Mononuclear cell (primary cell): ENCODE measurements around the gene LRRN4. TPM values are rescaled to one million over a fixed set of nuclear protein-coding genes. Genes with fewer than 3 reads are reported as not detected.
"Not testable (repeated sequence)": the region's sequence is repeated elsewhere in the genome, so short reads cannot be mapped to it uniquely, and the experiment has no call there.

Experiments
- H3K27me3 ChIP-seq: 2 replicates; pipeline ENCODE4 v1.6.0; 2011; ENCODE audit warnings: low read length, control low read depth; ENCODE audit not compliant: insufficient read depth
- H3K4me1 ChIP-seq: 2 replicates; pipeline ENCODE4 v1.5.1; 2011; ENCODE audit warnings: mild to moderate bottlenecking, low read length, control low read depth; ENCODE audit not compliant: insufficient read depth
- H3K4me3 ChIP-seq: 2 replicates; pipeline ENCODE4 v1.5.1; 2011; ENCODE audit warnings: mild to moderate bottlenecking, low read length, moderate library complexity
- H3K9me3 ChIP-seq: 2 replicates; pipeline ENCODE4 v1.5.1; 2011; ENCODE audit warnings: low read depth, mild to moderate bottlenecking, control low read depth, low read length
- total RNA-seq: library from RNA; depleted of rRNA; stranded (reverse); fragments of >200 nt; gene quantifications from one replicate; pipeline ENCODE4 v1.2.3, GENCODE V29; 2012

LRRN4 gene
- total RNA-seq, 1 donor, result not detected

GRCh38 chr20:6051505-6051904 is 2.4 kb downstream of the LRRN4 start:
- H3K27me3 ChIP-seq, result peaks cover 33% of the 10 kb centered on the region
- no peak overlapping the region for H3K4me3 ChIP-seq
- H3K4me1 ChIP-seq, result peaks cover 10% of the 10 kb centered on the region
- H3K9me3 ChIP-seq, result no peaks in the 10 kb centered on the region

DNA sequence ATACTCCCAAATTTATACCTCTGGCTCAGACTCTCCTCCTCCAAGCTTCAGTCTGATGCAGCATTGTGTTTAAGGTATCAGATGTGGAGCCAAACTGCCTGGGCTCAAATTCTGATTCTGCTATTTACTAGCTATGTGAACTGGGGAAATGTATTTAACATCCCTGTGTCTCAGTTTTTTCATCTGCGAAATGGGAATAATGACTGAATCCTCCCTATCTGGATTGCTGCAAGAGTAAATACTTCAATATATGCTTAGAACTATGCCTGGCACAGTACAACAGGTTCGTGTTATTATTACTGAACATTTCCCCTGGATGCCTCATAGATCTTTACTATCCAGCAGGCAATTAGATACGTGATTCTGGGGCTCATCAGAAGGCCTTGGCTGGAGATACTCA is 5.5 kb downstream of the LRRN4 start:
- H3K4me3 ChIP-seq, result no peak overlapping the region
- peaks cover 10% of the 10 kb centered on the region for H3K4me1 ChIP-seq

DNA sequence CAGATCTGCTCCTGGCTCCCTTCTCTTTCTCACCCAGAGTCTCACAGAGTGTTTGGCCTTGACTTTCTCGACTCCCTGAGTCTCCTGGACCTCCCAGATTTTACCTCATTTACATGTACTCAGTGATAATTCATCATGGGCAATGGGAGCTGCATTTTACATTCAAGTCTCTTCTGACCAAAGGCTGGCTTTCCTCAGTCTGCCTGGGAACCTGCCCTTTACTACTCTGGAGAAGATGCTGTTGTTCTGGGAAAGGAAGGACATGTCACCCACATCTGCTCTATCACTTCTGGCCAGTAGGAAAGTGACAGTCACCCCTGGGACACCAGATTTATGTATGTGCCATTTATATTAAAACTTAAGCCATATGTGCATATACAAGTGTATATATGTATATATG is 7.4 kb downstream of the LRRN4 start:
- no peaks in the 10 kb centered on the region for H3K9me3 ChIP-seq
- H3K4me1 ChIP-seq, result no peaks in the 10 kb centered on the region
- H3K4me3 ChIP-seq, result no peak overlapping the region
- peaks cover 11% of the 10 kb centered on the region for H3K27me3 ChIP-seq

More for the DNA sequence above, 5.5 kb downstream of the LRRN4 start:
- H3K27me3 ChIP-seq, result peaks cover 28% of the 10 kb centered on the region
- no peaks in the 10 kb centered on the region for H3K9me3 ChIP-seq

DNA sequence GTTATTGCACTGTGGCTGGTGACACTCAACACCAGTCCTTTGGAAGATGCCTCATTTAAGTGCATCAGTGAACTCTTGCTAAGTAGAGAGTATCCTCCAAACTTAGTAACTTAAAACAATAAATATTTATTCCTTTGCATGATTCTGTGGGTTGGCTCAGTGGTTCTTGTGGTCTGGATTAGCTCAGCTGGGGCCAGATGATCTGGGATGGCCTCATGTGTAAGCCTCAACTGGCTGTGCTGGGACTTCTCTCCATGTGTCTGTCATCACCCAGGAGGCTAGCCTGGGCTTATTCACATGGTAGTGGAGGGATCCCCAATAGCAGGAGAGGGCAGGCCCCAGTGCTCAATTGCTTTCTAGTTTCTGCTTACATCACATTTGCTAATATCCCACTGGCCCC is 8.3 kb downstream of the LRRN4 start:
- no peak overlapping the region for H3K4me3 ChIP-seq
- H3K4me1 ChIP-seq, result no peaks in the 10 kb centered on the region
- H3K27me3 ChIP-seq, result peaks cover 3% of the 10 kb centered on the region
- H3K9me3 ChIP-seq, result no peaks in the 10 kb centered on the region

GRCh38 chr20:6044115-6044514 is 9.7 kb downstream of the LRRN4 start:
- Histone ChIP-seq H3K4me1 (no peaks in the 10 kb centered on the region), H3K27me3 (no peaks in the 10 kb centered on the region), H3K4me3 (no peak overlapping the region), H3K9me3 (no peaks in the 10 kb centered on the region)

GRCh38 chr20:6041808-6042265 is 12.0 kb downstream of the LRRN4 start:
- Histone ChIP-seq H3K27me3 (no peaks in the 10 kb centered on the region), H3K4me3 (no peak overlapping the region), H3K9me3 (no peaks in the 10 kb centered on the region), H3K4me1 (no peaks in the 10 kb centered on the region)

- Histone ChIP-seq H3K27me3 (no peaks in the 10 kb centered on the region), H3K4me3 (no peak overlapping the region), H3K4me1 (no peaks in the 10 kb centered on the region), H3K9me3 (no peaks in the 10 kb centered on the region)
Measured at GRCh38 chr20:6040958-6041807, 12.7 kb downstream of the LRRN4 start.

- no peak overlapping the region for H3K4me3 ChIP-seq
- H3K4me1 ChIP-seq, result no peaks in the 10 kb centered on the region
- H3K27me3 ChIP-seq, result no peaks in the 10 kb centered on the region
- no peaks in the 10 kb centered on the region for H3K9me3 ChIP-seq
Measured at GRCh38 chr20:6040540-6040939, 13.3 kb downstream of the LRRN4 start.

- Histone ChIP-seq H3K9me3 (no peaks in the 10 kb centered on the region), H3K4me3 (no peak overlapping the region), H3K4me1 (no peaks in the 10 kb centered on the region), H3K27me3 (no peaks in the 10 kb centered on the region)
Measured at GRCh38 chr20:6039766-6040165, 14.1 kb downstream of the LRRN4 start.

- no peaks in the 10 kb centered on the region for H3K4me1 ChIP-seq
- no peaks in the 10 kb centered on the region for H3K27me3 ChIP-seq
- H3K4me3 ChIP-seq, result no peak overlapping the region
- no peaks in the 10 kb centered on the region for H3K9me3 ChIP-seq
Measured at GRCh38 chr20:6038256-6038655, 15.6 kb downstream of the LRRN4 start.

GRCh38 chr20:6037082-6037481 is 16.8 kb downstream of the LRRN4 start:
- Histone ChIP-seq H3K27me3 (no peaks in the 10 kb centered on the region), H3K4me3 (no peak overlapping the region), H3K9me3 (no peaks in the 10 kb centered on the region), H3K4me1 (no peaks in the 10 kb centered on the region)

DNA sequence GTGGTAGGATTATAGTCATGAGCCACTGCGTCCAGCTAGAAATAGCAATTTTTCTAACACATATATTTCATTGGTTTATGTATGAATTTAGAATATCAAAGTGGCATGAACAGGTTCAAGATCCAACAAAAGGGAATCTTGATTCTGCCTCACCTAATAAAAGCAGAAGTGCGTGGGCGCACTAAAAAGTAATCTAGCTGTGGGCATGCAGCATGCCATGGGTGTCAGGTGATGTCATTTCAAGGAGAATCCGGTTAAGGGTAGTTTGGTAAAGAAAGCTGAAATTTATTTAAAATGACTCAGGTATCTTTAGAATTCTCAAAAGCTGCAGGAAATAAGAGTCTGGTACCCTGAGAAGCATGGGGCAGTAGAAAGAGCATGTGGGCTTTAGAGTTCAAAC is 17.6 kb downstream of the LRRN4 start:
- no peaks in the 10 kb centered on the region for H3K9me3 ChIP-seq
- H3K4me1 ChIP-seq, result no peaks in the 10 kb centered on the region
- no peak overlapping the region for H3K4me3 ChIP-seq
- no peaks in the 10 kb centered on the region for H3K27me3 ChIP-seq

GRCh38 chr20:6034134-6034969 is 19.5 kb downstream of the LRRN4 start:
- H3K9me3 ChIP-seq, result no peaks in the 10 kb centered on the region
- H3K27me3 ChIP-seq, result no peaks in the 10 kb centered on the region
- H3K4me1 ChIP-seq, result no peaks in the 10 kb centered on the region
- no peak overlapping the region for H3K4me3 ChIP-seq

- H3K27me3 ChIP-seq, H3K4me3 ChIP-seq, H3K4me1 ChIP-seq, H3K9me3 ChIP-seq: not testable (repeated sequence)
Measured at GRCh38 chr20:6032907-6033306, 21.0 kb downstream of the LRRN4 start.

DNA sequence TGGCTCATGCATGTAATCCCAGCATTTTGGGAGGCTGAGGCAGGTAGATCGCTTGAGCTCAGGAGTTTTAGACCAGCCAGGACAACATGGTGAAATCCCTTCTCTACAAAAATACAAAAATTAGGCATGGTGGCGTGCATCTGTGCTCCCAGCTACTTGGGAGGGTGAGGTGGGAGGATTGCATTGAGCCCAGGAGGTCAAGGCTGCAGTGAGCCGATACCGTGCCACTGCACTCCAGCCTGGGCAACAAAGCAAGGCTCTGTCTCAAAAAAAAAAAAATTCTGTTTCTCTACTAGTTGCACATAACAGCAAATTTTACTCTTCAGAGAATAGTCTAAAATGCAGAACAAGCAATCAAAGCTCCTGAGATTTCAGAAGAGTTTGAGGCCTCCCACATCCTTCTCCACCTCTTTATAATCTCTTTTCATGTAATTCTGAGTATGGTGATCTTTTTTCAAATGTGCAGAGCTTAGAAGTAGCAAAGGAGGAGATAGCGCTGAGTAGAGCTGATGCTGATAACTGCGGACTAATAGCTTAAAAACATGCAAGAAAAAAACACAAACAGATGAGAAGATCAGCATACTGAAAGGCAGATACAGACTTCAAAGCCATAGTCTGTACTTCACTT is 23.3 kb downstream of the LRRN4 start:
- H3K4me3 ChIP-seq, result no peak overlapping the region
- no peaks in the 10 kb centered on the region for H3K4me1 ChIP-seq
- no peaks in the 10 kb centered on the region for H3K27me3 ChIP-seq
- H3K9me3 ChIP-seq, result no peaks in the 10 kb centered on the region
